Cortex of kidney (tissue), 1 donor: ENCODE results near the gene MLIP.

Source experiments
- DNase-seq: peaks from one replicate; lab custom pipeline; 2025; lab: John Stamatoyannopoulos, UW

MLIP gene

DNA sequence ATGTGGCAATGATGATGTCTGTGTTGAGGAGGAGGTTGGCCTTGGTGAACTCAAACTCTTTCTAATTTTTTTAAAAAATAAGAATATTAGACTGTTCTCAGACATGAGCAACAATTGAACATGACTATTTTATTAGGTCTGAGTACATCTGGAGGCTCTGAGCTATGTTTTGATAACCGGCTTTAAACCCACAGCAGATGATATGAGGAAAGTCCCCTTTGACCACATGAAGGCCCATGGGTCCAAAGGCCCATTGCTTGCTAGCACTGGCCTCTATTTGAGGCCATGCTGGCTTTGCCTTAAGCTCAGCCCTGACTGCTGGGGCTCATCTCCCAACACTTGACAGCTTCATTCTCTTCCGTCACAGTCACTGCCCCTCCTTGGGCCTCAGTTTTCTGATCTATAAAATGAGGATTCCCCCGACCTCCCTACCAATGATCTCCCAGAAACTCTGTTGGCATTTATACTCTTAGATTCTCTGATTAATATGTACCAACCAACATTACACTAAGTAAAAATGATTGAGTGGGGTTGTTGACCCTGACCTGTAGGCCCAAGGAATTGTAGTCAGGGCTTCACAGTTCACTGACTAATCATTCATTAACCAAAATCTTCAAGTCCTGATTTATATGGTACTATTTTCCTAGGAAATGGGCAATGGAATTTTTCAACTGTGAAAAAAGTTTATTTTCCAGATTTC lies 173.1 kb downstream of the MLIP start:
- no peak for DNase-seq

DNA sequence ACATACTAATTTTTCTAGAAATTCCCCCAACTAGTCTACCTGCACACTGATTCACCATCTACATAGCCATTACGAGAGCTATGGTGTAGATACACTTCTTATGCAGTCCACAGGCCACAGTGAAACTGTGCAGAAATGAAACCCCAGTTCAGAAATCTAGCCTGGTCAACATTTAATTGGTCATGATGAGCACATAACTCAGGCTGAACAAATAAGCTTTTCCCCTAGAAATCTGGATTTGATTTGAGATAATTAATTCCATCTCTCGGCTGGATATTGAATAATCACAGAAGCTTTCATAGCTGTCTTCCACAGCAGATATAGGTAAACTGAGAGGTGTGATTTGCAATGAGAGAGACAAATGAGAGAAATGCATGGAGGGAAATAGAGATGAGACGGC lies 174.4 kb downstream of the MLIP start:
- DNase-seq: no peak

DNA sequence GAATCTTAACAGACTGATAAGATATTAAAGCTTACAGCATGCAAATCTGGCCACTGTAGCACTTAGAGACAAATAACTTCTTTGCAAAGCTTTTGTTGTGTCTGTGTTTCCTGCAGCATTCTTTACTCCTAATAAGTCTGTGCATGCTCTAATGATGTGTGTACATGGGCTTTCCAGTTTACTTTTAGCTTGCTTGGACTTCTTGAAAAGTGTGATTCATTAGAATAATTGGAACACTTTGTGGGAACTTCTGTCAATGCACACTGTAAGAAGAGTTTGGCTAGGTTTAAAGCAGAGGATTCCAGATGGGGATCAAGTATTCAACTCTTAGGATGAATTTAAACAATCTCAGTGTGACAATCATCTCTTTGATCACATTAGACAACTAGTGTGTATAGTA lies 174.9 kb downstream of the MLIP start:
- DNase-seq: no peak

DNA sequence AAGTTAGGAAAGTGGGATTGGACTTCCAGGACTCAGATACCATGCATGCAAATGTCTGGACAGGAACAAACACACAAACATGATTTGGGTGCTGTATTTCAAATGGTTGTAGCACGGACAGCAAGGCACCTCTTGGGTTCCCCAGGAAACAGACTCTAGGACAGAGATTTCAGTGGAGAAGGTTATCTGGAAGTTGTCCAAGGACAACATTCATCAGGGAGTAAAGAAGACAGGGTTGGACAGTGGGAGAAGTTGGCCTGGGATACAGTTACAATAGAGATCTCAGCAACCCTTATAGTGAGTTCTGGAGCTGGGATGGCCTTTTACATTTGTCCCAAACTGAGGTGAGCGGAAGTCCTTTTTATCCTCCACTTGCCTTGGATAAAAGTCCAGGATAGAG lies 177.2 kb downstream of the MLIP start:
- no peak for DNase-seq

DNA sequence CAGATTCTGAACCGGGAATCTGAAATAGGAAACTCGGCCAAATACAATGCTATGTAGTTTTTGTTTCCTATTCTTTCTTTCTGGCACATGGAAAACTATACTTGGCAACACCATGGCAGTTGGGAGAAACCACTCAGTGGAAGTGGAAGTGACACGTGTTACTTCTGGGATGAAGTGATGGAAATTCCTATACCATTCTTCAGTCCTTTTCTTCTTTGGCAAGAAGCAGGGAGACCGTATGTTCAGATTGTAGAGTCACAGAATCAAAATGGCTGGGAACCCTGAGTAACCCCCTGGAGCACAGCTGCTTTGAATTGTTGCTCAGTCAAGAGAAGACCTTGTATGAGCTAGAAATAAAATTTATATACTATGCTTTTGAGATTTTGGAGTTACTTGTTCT lies 178.2 kb downstream of the MLIP start:
- no peak for DNase-seq

DNA sequence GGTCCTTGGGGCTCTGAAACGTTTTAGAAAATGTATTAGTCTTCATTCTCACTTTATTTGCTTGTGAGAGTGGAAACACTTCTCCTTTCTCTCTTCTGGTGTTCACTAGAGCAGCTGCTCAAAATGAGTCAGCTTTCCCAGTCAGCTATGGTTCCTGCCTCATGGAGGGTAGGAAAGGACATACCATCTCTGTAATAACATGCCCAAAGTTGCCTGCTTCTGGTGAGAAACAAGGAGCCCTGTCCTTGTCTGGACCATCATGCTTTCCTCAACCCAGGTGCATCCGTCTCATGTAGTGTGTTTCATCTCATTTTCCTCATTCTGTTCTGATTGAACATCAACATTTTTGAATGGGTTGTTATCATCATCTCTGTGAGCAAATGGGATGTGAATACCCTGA lies 179.9 kb downstream of the MLIP start:
- DNase-seq: no peak

DNA sequence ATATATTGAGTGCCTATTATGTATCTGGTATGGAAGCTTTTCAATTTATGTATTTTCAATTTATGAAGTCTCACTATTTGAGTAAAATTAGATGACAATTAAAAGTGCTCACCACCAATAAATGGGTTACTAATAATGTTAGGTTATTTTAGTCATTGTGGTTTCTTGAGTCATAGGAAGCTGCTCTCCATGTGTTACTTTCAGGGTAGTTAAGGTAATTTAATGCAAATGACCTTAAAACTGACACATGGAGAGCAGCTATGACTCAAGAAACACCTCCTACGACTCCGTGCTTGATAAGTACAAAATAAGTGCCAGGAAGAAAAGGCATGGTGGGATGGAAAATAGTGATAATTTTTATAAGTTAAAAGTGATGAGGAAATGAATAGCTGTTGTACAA lies 180.5 kb downstream of the MLIP start:
- no peak for DNase-seq

DNA sequence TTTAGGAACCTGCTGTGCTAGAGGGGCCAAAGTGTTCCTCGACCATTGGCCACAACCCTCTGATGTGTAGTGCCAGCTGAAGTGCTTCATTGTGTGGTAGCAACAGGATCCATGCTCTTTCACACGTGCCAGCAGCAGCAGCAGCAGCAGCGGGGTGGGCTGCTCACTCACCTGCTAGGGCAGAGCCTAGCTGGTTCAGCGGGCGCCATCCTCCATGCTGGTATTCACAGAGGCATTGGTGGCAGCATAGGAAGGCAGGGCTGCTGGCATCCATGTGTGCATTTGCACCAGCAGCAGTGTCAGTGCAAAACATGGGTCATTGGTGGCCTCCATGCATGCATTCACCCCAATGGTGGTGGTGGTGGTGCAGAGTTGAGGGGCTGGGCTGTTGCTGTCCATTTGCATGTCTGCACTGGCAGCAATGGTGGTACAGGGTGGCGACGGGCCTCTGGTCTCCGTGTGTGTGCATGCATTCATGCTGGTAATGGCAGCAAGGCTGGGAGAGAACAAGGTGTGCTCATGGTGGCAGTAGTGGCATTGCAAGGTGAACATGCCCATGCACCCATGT lies 183.8 kb downstream of the MLIP start:
- no peak for DNase-seq

DNA sequence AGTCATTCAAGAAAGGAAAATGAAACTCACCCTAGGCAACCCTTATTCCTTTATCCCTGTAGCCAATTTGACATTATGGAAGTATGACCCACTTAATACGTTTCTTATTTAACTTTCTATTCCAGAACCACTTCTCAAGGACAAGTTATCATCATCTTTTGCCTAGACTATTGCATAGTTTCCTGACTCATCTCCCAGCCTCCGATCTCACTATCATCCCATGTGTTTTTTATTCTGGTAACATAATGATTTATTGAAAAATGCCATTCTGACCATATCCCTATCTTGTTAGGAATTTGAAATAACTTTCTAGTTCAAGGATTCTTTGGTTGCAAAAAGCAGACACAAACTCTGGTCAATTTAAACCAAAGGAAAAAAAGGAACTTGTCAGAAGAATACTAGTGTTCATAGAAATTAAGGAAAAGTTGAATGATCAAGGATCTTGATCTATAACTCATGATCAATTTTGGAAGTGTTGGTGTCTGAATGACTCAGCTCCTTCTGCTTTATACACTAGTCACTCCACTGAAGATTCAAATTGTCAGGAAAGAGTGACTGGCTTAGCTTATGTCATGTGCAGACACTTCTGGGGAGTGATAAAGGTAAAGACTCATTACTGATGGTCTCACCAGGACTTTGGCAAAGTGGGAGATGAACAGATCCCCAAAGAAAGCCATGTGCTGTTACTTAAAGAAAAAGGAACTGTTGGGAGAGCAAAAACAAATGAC lies 188.5 kb downstream of the MLIP start:
- no peak for DNase-seq

DNA sequence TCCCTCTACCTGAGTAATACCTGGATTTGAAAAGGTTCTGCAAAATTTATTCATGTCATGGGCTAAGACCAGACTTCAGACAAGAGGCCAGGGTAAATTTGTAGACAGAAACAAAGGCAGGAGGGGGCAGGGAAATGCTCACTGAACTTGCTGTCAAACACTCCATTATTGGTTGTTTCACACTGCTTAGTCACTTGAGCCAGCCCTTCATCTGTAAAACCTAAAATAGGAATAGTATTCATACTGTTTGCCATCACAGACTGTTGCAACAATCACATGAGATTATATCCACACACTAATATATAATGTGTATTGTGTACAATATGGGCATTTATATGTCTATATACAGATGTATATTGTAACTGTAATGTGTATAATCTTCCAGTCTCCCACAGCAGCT lies 190.5 kb downstream of the MLIP start:
- no peak for DNase-seq

DNA sequence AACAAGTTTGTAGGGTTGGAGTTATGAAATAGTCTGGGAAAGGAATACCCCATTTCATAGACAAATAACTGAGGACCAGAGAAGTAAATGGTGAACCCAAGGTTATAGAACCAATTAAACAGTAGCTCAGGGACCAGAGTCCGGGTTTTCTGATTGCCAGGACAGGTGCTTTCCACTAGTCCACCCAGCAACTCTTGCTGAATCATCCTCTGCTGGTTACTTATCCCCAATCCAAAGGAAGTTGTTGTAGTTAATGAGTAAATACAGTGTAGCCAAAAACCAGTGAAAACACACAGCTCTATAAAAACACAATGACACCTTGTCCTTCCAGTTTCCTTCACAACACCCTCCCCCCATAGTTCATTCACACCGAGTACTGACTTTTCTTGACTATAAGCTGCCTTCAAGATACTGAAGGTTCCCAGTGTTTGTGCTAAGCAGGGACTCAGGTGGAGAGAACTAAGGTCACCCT lies 196.2 kb downstream of the MLIP start:
- DNase-seq: no peak

DNA sequence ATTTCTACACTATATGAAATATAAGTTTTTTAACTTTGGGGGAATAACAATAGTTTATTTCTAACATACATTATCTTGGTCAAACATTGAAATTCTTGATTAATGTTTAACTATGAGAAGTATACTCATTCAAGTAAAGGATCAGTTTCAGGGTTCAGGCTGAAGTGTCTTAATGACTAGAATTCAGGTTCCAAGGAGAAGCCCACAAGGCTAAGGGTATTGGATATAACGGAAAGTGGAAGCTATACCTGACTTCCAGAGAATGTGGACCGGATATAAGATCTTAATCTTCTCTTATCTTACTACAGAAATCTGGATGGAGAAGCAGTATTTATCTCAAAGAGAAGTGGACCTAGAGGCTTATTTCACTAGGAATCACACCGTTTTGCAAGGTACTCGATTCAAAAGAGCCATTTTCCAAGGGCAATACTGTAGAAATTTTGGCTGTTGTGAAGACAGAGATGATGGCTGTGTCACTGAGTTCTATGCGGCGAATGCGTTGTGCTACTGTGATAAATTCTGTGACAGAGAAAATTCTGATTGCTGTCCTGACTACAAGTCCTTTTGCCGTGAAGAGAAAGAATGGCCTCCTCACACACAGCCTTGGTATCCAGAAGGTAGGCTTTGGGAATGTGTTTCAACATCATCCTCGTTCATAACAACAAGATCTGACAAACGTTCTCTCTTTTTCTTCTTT lies 197.2 kb downstream of the MLIP start, which contains the start of gene TINAG:
Gene TINAG, plus strand, starts transcription at position 153 of the 697 bp plus-strand sequence. Its CDS starts 110 bp downstream, at position 263.
- no peak for DNase-seq

DNA sequence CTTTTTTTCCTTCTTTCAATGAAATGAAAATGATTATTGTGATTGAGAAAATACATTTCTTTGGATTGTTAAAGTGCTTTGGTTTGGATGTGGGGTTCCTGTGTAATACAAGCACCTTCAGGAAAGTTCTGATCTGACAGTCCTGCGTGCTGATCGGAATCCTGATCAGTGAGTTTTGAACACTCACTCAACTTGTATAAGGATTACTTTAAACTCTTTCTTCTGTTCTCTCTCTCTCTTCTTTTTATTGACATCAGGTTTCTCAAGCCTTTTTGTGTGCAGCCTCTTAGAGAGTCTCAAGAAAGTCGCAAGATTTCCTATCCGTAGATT lies 197.7 kb downstream of the MLIP start:
- DNase-seq: no peak

DNA sequence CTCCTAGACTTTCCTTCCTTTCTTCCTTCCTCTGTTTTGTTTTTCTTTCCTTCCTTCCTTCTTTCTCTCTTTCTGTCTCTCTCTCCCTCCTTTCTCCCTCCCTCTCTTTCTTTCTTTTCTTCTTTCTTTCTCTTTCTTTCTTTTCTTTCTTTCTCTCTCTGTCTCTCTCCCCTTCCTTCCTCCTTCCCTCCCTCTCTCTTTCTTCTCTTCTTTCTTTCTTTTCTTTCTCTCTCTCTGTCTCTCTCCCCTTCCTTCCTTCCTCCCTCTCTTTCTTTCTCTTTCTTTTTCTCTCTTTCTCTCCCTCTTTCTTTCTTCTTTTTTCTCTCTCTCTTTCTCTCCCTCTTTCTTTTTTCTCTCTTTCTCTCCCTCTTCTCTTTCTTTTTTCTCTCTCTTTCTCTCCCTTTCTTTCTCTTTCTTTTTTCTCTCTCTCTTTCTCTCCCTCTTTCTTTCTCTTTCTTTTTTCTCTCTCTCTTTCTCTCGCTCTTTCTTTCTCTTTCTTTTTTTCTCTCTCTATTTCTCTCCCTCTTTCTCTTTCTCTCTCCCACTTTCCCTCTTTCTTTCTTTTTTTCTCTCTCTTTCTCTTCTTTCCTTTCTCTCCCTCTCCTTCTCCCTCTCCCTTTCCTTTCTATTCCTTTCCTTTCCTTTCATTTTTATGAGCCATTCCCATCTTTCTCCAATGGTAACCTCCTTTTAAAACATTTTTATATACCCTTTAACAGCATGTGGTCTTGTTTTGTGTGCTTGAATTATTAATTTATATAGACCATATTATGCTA lies 199.3 kb downstream of the MLIP start:
- no peak for DNase-seq

DNA sequence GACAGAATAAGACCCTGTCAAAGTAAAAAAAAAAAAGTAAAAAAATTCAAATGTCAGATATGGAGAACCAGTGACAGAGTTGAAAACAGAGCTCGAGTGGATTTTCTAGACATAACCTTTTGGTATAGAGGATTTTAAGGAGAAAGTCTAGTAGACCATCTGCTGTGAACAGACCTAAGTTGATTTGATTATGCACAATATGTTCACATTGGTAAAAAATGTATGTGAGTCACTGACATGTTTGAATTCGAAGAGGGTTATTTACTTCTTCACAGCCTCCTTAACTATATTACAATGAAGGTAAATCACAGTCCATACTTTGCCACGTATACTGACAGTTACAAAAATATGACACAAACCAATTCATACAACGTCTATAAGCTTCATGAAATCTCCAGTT lies 204.4 kb downstream of the MLIP start:
- DNase-seq: no peak
